ENCODE results near the gene UBE2E2.

- no peak for TF ChIP-seq ZBTB7A (IDR thresholded peaks at IDR 0.05; ENCODE audit: low read depth)
- TF ChIP-seq NFIC (IDR thresholded peaks at IDR 0.05): peak; percentile 50; the same call in 1 of the 2 replicates
- peak; percentile 48; the same call in 1 of the 2 replicates for TF ChIP-seq EP300 (IDR thresholded peaks at IDR 0.05; ENCODE audit: borderline replicate concordance)
- no peak for TF ChIP-seq USF1 (IDR thresholded peaks at IDR 0.05)
Observed at GRCh38 chr3:23629181-23629894, 426.2 kb downstream of the UBE2E2 start.

Data from Ishikawa (cell line).